Neural progenitor cell (in vitro differentiated cells): Measurements from ENCODE around the gene MAPKAPK3. TPM values are rescaled to one million over a fixed set of nuclear protein-coding genes. Genes with fewer than 3 reads are reported as not detected.

Source experiments
- DNase-seq: peaks from one replicate; pipeline ENCODE4 v3.0.0-alpha.2; 2016; ENCODE audit warnings: low spot score
- H2AFZ ChIP-seq: fragments of 200-600 bp; sonication (generic); replicated peaks from 2 replicates; pipeline ENCODE4 v1.6.1; 2016; ENCODE audit warnings: antibody characterized with exemption
- H3F3A ChIP-seq: fragments of 200-600 bp; sonication (generic); 2 replicates; pipeline ENCODE4 v1.6.1; 2016; ENCODE audit warnings: antibody characterized with exemption, low read depth
- H3K27ac ChIP-seq: fragments of 200-600 bp; sonication (generic); 2 replicates; pipeline ENCODE4 v1.5.1; 2016; ENCODE audit warnings: mild to moderate bottlenecking
- H3K27me3 ChIP-seq: fragments of 200-600 bp; sonication (generic); 2 replicates; pipeline ENCODE4 v1.6.1; 2016; ENCODE audit warnings: mild to moderate bottlenecking, moderate library complexity
- H3K36me3 ChIP-seq: fragments of 200-600 bp; sonication (generic); 2 replicates; pipeline ENCODE4 v1.5.1; 2016
- H3K4me1 ChIP-seq: fragments of 200-600 bp; sonication (generic); 2 replicates; pipeline ENCODE4 v1.6.1; 2016; ENCODE audit warnings: mixed run types
- H3K4me2 ChIP-seq: fragments of 200-600 bp; sonication (generic); 2 replicates; pipeline ENCODE4 v1.6.1; 2016
- H3K4me3 ChIP-seq: fragments of 200-600 bp; sonication (generic); 2 replicates; pipeline ENCODE4 v1.5.1; 2016
- H3K79me2 ChIP-seq: fragments of 200-600 bp; sonication (generic); 2 replicates; pipeline ENCODE4 v1.6.1; 2016; ENCODE audit warnings: low read depth
- H3K9ac ChIP-seq: fragments of 200-600 bp; sonication (generic); 2 replicates; pipeline ENCODE4 v1.6.1; 2016
- H3K9me3 ChIP-seq: fragments of 200-600 bp; sonication (generic); 2 replicates; pipeline ENCODE4 v1.5.1; 2016; ENCODE audit warnings: low read depth
- H4K20me1 ChIP-seq: fragments of 200-600 bp; sonication (generic); 2 replicates; pipeline ENCODE4 v1.6.1; 2016; ENCODE audit warnings: low read depth
- H3K27ac Mint-ChIP-seq: 3 replicates; pipeline ENCODE4 v1.8.0; 2021; ENCODE audit warnings: mixed read lengths
- H3K27me3 Mint-ChIP-seq: 2 replicates; pipeline ENCODE4 v1.8.0; 2022; ENCODE audit warnings: low read depth, mild to moderate bottlenecking, inconsistent platforms, moderate library complexity, mixed read lengths; ENCODE audit not compliant: insufficient read depth
- H3K36me3 Mint-ChIP-seq: 3 replicates; pipeline ENCODE4 v1.8.0; 2021; ENCODE audit warnings: mixed read lengths
- H3K4me1 Mint-ChIP-seq: 3 replicates; pipeline ENCODE4 v1.8.0; 2021; ENCODE audit warnings: mixed read lengths
- H3K4me3 Mint-ChIP-seq: 3 replicates; pipeline ENCODE4 v1.8.0; 2021; ENCODE audit warnings: mild to moderate bottlenecking, moderate library complexity, mixed read lengths
- H3K9me3 Mint-ChIP-seq: 3 replicates; pipeline ENCODE4 v1.8.0; 2020; ENCODE audit warnings: mixed read lengths
- CTCF ChIP-seq: fragments of 200-600 bp; sonication (generic); IDR thresholded peaks from 2 replicates; pipeline ENCODE4 v1.5.1; 2017; ENCODE audit warnings: antibody characterized with exemption, mild to moderate bottlenecking
- EZH2 ChIP-seq: fragments of 200-600 bp; sonication (generic); IDR thresholded peaks from 2 replicates; pipeline ENCODE4 v1.6.1; 2017; ENCODE audit warnings: antibody characterized with exemption, mild to moderate bottlenecking, moderate library complexity
- EZH2phosphoT487 ChIP-seq: fragments of 200-600 bp; sonication (generic); IDR thresholded peaks from 2 replicates; pipeline ENCODE4 v1.6.1; 2017; ENCODE audit warnings: antibody characterized with exemption
- total RNA-seq: library from RNA; depleted of rRNA; stranded (reverse); fragments of >200 nt; gene quantifications from 2 replicates; pipeline ENCODE4 v1.2.3, GENCODE V29; 2015; ENCODE audit warnings: low replicate concordance

Gene MAPKAPK3
- total RNA-seq, 1 donor from 2014 or later: 47.7 TPM

GRCh38 chr3:50625231-50626182, 8.6 kb downstream of the MAPKAPK3 start:
- Mint-ChIP-seq H3K27me3 (peaks cover 5% of the 10 kb centered on the region), H3K27ac (peak overlapping the region; percentile 92), H3K9me3 (no peaks in the 10 kb centered on the region), H3K4me3 (peak overlapping the region; percentile 50), H3K36me3 (peaks cover 10% of the 10 kb centered on the region), H3K4me1 (peaks cover 41% of the 10 kb centered on the region)
- peak; percentile 89 for DNase-seq
- H3K4me3 ChIP-seq: peak overlapping the region; percentile 30
- H3K9ac ChIP-seq: no peak overlapping the region
- H2AFZ ChIP-seq: no peak overlapping the region
- H3F3A ChIP-seq: peaks cover 30% of the 10 kb centered on the region
- peak overlapping the region; percentile 80 for H3K4me2 ChIP-seq
- TF ChIP-seq EZH2 (peak; percentile 38), CTCF (no peak), EZH2phosphoT487 (peak; percentile 44)
- no peaks in the 10 kb centered on the region for H3K9me3 ChIP-seq
- peaks cover 22% of the 10 kb centered on the region for H4K20me1 ChIP-seq
- H3K27ac ChIP-seq: peak overlapping the region; percentile 99
- peaks cover 43% of the 10 kb centered on the region for H3K4me1 ChIP-seq
- no peaks in the 10 kb centered on the region for H3K36me3 ChIP-seq
- no peaks in the 10 kb centered on the region for H3K27me3 ChIP-seq
- peaks cover 52% of the 10 kb centered on the region for H3K79me2 ChIP-seq

- H3K27me3 Mint-ChIP-seq: peaks cover 5% of the 10 kb centered on the region
- H3K9me3 ChIP-seq: no peaks in the 10 kb centered on the region
- no peak for DNase-seq
- peaks cover 30% of the 10 kb centered on the region for H3F3A ChIP-seq
- H3K4me3 Mint-ChIP-seq: no peak overlapping the region
- H3K4me1 ChIP-seq: peaks cover 43% of the 10 kb centered on the region
- H3K27ac Mint-ChIP-seq: peak overlapping the region; percentile 79
- H4K20me1 ChIP-seq: peaks cover 22% of the 10 kb centered on the region
- peaks cover 7% of the 10 kb centered on the region for H3K36me3 Mint-ChIP-seq
- no peak overlapping the region for H3K27ac ChIP-seq
- peak overlapping the region; percentile 80 for H3K4me2 ChIP-seq
- H3K9me3 Mint-ChIP-seq: no peaks in the 10 kb centered on the region
- H3K4me1 Mint-ChIP-seq: peaks cover 40% of the 10 kb centered on the region
- TF ChIP-seq EZH2phosphoT487: no peak
- H3K27me3 ChIP-seq: no peaks in the 10 kb centered on the region
- H3K79me2 ChIP-seq: peaks cover 52% of the 10 kb centered on the region
- H3K9ac ChIP-seq: no peak overlapping the region
- no peak overlapping the region for H2AFZ ChIP-seq
- no peak overlapping the region for H3K4me3 ChIP-seq
- no peaks in the 10 kb centered on the region for H3K36me3 ChIP-seq
Observed at GRCh38 chr3:50626401-50626800, 9.4 kb downstream of the MAPKAPK3 start.

- no peak overlapping the region for H2AFZ ChIP-seq
- peaks cover 43% of the 10 kb centered on the region for H3K4me1 Mint-ChIP-seq
- H3K27ac ChIP-seq: no peak overlapping the region
- H3K27me3 ChIP-seq: no peaks in the 10 kb centered on the region
- H3K4me2 ChIP-seq: no peak overlapping the region
- H3K27me3 Mint-ChIP-seq: peaks cover 5% of the 10 kb centered on the region
- no peak overlapping the region for H3K4me3 ChIP-seq
- TF ChIP-seq EZH2 (no peak), CTCF (peak; percentile 59), EZH2phosphoT487 (no peak)
- peak; percentile 74 for DNase-seq
- H3K9ac ChIP-seq: no peak overlapping the region
- H3K27ac Mint-ChIP-seq: peak overlapping the region; percentile 43
- peaks cover 29% of the 10 kb centered on the region for H3F3A ChIP-seq
- H3K79me2 ChIP-seq: peaks cover 57% of the 10 kb centered on the region
- H3K9me3 Mint-ChIP-seq: no peaks in the 10 kb centered on the region
- no peaks in the 10 kb centered on the region for H3K36me3 ChIP-seq
- H3K9me3 ChIP-seq: no peaks in the 10 kb centered on the region
- H3K4me3 Mint-ChIP-seq: no peak overlapping the region
- H3K36me3 Mint-ChIP-seq: peaks cover 7% of the 10 kb centered on the region
- H4K20me1 ChIP-seq: peaks cover 22% of the 10 kb centered on the region
- H3K4me1 ChIP-seq: peaks cover 43% of the 10 kb centered on the region
Observed at GRCh38 chr3:50627407-50628051, 10.6 kb downstream of the MAPKAPK3 start.
